ENCODE measurements around the gene CUEDC2. TPM values are rescaled to one million over a fixed set of nuclear protein-coding genes. Genes with fewer than 3 reads are reported as not detected.
"Not testable (repeated sequence)": the region's sequence is repeated elsewhere in the genome, so short reads cannot be mapped to it uniquely, and the experiment has no call there.

Gene CUEDC2
- total RNA-seq, 1 donor from 2014 or later: 94.6 TPM

DNA sequence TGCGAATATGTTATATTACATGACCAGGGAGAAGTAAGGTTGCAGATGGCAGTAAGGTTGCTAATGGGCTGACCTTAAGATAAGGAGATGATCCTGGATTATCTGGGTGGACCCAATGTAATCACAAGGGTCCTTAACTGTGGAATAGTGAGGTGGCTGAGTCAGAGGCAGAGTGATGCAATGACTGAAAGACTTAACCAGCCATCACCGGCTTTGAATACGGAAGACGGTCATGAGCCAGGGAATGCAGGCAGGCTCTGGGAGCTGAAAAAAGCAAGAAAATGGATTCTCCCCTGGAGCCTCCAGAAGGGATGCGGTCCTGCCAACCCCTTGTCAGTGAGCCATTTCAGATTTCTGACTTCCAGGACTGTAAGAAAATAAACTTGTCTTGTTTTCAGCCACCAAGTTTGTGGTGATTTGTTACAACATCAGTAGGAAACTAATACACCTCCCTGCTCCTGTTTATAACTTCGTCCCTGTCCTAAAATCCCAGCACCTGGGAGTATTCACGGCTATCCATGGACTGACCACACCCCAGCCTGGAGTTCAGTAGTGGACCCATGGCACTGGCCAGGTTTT is 23.6 kb upstream of the CUEDC2 start:
- DNase-seq (ENCODE audit: extremely low read depth, low read depth, low spot score): no peak

DNA sequence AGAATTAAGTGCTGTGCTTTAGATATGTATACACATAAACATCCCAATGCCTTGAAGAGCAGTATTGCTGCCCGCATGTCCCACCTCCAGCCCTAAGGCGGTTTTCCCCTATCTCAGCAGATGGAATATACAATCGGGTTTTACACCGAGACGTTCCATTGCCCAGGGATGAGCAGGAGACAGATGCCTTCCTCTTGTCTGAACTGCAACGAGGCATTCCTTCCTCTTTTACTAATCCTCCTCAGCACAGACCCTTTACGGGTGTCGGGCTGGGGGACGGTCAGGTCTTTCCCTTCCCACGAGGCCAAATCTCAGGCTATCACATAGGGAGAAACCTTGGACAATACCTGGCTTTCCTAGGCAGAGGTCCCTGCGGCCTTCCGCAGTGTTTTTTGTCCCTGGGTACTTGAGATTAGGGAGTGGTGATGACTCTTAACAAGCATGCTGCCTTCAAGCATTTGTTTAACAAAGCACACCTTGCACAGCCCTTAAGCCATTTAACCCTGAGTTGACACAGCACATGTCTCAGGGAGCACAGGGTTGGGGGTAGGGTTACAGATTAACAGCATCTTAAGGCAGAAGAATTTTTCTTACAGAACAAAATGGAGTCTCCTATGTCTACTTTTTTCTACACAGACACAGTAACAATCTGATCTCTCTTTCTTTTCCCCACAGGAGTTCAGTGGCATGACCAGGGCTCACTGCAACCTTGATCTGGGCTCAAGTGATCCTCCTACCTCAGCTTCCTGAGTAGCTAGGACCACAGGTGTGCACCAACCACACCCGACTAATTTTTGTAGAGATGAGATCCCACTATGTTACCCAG is 22.5 kb upstream of the CUEDC2 start:
- DNase-seq (ENCODE audit: extremely low read depth, low read depth, low spot score): not testable (repeated sequence)

DNA sequence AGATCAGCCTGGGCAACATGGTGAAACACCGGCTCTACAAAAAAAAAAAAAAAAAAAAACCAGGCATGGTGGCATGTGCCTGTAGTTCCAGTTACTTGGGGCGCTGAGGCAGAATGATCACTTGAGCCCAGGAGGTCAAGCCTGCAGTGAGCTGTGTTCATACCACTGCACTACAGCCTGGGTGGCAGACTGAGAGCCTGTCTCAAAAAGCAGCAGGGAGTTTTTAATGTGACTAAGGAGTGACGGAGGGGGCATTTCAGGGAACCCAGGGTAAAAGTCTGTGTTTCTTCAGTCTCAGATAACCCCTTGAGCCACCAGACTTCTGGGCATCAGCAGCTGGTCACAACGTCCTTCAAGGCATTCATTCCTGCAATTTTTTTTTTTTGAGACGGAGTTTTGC is 21.1 kb upstream of the CUEDC2 start:
- DNase-seq (ENCODE audit: extremely low read depth, low read depth, low spot score): no peak

DNA sequence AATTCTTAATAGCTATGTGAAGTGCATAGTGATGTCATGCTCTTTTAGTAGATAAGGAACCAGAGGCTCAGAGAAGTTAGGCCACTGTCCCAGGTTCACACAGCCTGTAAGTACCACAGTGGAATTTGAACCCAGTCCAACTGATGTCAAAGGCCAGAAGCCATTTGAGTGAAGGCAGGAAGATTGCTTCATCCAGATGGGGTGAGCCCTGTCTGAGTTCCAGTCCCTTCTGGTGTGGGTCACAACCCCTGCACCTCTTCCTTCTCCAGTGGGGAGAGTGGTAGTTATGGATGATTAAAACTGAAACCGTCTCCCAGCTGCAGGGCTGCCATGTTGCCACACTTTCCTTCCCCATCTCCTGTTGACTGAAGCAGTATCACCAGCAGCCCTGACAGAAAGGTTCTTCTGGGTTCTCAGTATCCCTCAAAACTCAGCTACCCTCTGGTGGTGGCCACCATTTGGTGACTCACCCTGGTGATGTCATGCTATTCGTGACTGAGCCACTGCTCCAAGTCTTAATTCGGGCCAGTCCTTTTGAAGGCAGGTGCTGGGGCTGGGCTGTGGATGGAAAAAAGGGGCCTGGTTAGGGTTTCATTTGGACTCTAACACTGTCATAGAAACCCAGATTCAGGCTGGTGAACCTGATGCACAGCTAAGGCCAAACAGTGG is 20.4 kb upstream of the CUEDC2 start:
- no peak for DNase-seq (ENCODE audit: extremely low read depth, low read depth, low spot score)

DNA sequence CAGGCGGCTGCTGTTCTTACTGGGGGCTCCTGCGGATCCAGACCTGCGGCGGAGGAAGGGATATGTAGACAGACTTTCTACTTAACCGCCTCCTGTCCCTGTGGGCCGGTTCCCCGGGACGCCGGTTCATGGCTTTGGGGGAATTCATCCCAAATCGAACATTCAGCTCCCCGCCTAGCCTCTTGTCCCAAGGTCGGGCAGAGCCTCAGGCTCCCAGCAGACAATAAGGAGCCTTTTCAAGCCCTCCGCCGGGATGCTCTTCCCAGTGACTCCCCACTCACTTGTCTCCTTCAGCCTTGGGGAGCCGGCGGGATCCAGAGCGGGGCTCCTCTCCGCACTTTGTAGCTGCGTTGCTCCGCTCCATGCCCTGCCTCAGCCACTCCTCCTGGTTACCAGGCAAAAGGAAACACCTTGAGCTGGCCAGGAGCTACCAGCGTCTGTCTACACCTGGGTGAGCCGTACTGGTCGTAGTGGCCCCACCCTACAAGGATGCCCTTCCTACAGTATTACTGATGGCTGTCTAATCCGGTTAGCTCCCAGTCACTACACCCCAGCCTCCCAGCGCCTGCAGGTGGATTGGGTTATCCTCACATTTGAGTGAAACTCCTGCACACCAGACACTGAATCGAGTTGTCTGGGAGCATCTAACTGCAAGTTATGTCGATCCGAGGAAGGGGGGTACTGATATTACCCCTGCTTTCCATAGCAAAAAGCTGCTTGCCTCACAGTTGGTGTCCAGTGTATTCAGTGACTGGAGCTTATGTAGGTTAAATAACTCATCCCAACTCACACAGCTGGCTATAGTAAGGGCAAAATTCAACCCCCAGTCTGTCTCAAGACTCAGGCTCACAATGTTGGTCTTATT is 19.0 kb upstream of the CUEDC2 start, which contains the start of gene C10orf95:
Gene C10orf95, minus strand, starts transcription at position 439 of the 865 bp plus-strand sequence. CDS start 450 bp downstream, outside the sequence.
- DNase-seq (ENCODE audit: extremely low read depth, low read depth, low spot score): no peak

DNA sequence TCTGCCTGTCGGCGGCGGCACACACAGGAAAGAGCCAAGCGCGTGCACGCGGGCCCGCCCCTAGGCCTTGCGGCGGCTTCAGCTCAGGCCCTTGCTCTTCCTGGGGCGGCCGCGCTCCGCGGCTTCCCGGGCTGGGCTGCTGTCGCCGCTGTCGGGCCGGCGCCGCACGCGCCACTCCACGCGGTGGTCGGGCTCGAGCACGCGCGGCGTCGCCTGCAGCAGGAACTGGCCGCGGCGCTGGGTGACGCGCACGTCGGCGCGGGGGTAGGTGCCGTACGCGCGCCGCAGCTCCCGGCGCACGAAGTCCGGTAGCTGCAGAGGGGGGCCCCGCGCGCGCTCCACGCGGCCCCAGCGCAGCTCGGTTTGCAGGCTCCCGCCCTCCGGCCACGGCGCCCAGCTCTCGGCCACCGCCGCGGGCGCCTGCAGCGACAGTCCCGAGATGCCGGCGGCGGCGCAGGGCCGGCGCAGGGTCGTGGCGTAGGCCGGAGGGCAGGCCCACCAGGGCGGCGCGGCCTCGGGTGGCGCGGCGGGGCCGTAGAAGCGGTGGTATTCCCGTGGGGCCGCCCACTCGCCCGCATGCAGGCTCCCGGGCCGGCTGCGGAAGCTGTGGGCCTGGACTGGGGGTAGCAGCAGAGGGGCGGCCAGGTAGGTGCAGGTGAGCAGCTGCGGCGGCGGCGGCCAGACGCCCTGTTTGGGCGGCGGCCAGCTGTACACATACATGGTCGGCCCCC is 18.2 kb upstream of the CUEDC2 start:
- DNase-seq (ENCODE audit: extremely low read depth, low read depth, low spot score): no peak

DNA sequence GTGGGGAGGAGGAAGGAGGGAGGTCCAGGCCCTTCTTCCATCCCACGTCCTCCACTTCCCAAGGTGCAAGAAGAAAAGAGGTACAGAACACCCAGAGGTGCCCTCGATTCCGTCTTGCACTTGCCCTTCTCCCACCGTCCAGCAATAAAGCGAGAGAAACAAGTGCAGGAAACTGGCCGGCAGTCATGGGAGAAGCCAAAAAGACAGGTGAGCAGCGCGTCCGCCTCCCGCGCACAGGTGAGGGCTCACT is 17.7 kb upstream of the CUEDC2 start:
- no peak for DNase-seq (ENCODE audit: extremely low read depth, low read depth, low spot score)

DNA sequence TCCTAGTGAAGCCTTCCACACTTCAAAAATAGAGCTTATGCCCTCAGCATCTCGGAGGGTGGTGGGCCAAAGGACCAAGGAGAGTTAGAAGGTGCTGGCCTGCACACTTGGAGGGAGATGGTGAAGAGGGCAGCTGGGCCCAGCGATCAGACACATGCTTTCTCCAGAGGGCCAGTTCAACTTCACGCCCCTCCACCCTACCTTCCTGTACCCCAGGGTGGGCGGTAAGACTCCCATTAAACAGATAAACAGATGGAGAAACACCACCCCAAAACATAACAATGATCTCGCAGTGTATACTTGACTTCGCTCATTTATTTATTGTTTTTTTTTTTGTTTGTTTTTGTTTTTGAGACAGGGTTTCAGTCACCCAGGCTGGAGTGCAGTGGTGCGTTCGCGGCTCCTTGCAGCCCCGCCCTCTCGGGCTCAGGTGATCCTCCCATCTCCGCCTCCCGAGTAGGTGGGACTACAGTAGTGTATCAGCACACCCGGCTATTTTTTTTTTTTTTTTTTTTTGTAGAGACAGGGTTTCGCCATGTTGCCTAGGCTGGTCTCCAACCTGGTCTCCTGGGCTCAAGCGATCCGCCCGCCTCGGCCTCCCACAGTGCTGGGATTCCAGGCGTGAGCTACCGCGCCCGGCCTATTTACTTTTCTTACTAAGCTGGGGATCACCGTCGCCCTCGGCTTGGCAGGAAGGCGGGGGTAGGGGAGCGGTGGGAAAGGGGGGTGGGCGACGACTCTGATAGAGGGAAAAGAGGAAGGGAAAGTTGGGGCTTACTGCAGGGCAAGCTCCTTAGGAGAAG is 17.1 kb upstream of the CUEDC2 start:
- no peak for DNase-seq (ENCODE audit: extremely low read depth, low read depth, low spot score)

DNA sequence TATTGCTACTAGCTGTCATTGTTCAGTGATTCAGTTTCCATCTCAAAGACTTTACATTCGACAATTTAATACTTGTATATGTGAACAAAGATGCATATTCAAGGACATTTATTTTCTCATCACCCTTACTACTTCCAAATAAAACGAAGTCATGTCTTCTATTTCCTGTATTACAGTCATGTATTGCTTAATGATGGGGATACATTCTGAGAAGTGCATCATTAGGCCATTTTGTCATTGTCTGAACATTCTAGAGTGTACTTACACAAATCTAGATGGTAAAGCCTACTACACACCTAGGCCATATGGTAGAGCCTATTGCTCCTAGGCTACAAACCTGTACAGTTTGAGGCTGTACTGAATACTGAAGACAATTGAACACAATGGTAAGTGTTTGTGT is 12.5 kb upstream of the CUEDC2 start:
- no peak for DNase-seq (ENCODE audit: extremely low read depth, low read depth, low spot score)

DNA sequence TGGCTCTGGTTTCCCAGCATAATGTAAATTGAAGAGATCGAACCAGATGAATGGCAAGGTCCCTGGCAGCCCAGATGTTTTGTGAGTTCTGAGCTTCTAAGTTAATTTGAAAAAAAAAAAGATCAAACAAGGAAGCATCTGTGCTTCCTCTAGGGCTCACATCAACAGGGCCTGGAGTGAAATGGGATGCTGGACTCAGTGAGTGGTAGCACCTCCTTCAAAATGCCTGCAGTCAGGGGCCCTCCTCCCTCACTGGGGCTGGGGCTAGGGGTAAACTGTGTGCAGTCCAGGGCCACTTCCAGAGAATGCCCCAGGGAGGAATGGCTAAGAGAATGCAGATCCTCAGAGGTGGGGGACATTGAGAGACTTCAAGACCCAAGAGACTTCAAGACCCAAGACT is 6.0 kb upstream of the CUEDC2 start:
- DNase-seq (ENCODE audit: extremely low read depth, low read depth, low spot score): no peak

DNA sequence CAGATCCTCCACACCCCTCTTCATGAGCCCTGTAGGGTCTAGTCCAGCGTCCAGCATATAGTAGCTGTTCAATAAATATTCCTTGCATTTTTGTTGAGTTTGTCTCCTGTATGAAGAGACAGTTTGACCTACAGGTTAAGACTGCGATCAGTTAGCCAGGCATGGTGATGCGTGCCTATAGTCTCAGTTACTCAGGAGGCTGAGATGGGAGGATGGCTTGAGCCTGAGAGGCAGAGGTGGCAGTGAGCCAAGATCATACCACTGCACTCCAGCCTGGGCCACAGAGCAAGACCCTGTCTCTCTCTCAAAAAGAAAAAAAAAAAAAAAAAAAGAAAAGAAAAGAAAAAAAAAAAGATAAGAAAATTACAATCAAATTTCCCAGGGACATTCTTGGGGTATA is 5.1 kb upstream of the CUEDC2 start:
- no peak for DNase-seq (ENCODE audit: extremely low read depth, low read depth, low spot score)

DNA sequence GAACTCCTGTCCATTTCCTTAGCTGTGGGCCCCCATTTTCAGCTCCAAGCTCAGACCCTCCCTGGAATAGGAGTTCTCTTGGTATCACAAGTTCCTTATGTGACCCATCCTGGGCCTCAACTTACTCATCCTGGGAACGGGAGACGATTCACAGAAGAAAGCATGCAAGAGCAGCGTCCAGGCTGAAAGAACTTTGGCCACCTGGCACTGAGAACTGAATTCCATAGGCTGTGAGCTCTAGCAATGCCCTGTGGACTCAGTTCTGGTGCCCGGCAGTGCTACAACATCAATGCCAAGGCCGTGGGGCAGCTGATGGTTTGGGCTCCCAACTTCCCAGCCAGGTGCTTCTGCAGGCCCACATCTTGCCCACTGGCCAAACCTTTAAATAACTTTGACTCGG is 3.9 kb upstream of the CUEDC2 start:
- no peak for DNase-seq (ENCODE audit: extremely low read depth, low read depth, low spot score)

DNA sequence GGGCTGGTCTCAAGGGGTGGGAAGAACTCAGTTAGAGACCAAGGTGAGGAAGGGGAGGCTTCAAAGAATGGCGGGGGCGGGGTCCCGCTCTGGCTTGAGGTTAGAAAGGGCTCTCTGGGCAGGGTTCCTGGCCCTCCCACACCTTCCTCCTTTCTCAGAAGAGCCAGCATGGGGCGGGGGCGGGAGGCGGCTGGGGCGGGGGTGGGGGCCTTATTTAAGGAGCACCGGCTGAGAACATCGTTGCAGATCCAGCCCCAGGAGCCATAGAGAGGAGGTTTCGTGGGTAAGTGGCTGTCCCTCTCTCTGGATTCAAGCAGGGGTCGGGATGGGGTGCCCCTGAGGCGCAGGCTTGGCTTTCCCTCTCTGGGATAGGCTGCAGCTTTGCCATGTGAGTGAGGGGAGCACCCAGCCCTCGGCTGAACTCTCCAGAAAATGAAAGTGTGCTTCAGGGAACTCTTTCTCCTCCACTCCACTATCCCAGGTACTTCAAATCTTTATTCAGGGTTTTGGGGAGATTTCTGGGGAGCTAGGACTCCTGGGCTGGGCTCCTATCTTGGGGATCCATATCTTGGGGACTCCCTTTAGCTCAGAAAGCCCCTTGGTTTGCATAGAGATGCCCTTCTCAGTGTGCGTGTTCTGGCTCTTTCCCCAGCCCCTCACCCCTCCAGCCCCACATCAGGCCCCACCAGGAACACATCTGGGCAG is 3.3 kb upstream of the CUEDC2 start:
- DNase-seq (ENCODE audit: extremely low read depth, low read depth, low spot score): no peak

DNA sequence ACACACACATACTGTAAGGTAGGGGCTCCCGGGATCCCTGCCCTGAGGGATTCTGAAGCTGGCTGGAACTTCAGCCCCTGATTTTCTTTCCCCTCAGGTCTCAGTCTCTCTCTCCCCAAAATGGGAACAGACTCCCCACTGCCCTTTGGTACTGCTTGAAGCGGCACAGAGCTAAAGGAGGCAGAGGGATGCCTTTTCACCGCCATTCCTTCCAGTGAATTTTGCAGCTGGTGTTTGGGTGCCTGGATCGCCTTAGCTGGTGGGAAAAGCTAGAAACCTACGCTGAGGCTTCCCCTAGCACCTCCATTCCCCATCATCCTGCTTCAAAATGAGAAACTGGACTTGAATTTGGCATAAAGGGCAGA is 2.7 kb upstream of the CUEDC2 start:
- no peak for DNase-seq (ENCODE audit: extremely low read depth, low read depth, low spot score)

DNA sequence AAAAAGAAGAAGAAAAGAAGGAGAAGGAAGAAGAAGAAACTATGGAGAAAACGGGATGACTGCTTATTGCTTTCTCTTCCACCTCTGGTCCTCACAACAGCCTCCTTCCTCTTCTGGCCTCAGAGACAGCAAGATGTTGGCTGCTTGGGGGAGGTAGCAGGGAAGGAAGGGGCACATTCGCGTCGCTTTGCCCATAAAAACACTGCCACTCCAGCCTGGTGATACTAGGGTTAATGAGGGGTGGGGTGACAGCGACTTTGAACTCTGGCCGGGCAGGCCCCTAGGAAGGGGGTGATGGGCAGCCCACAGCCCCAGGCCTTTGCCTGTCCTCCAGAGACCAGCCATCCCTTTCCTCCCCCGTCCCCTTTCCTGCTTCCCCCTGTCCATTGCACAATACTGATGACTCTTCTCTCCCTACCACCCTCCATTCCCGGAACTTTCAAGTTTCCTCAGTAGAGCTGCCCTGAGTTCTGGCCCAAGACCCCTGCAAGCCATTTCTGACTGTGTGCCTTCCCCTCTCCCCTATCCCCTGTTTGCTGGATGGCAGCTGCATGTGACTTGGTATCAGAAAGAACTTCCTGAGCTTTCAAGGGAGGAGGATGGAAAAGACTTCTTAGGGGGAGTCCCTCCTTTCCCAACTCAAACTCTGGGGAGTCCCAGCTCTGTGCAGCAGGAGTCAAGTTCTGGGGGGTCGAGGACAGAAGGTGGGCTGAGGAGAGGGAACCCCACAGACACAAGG is 2.2 kb upstream of the CUEDC2 start:
- DNase-seq (ENCODE audit: extremely low read depth, low read depth, low spot score): no peak

DNA sequence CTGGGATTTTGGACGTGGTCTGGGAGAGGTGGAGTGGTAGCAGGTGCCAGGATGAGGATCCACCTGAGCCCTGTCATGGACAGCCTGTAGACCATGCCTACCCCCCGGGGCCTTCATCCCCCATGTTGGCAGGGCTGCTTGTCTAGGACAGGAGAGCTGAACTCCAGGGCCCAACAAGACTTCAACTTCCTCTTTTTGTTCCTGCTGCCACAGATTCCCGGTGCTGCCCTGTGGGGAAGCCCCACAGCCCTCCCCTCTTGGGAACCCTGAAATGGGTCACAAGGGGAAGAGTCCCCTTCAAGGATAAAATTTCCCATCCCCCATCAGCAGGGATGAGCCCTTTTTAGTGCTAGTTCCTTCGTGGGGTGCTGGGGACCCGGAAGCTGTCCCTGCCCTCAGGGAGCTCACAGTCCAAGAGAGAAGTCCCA is 1.3 kb upstream of the CUEDC2 start:
- DNase-seq (ENCODE audit: extremely low read depth, low read depth, low spot score): no peak

DNA sequence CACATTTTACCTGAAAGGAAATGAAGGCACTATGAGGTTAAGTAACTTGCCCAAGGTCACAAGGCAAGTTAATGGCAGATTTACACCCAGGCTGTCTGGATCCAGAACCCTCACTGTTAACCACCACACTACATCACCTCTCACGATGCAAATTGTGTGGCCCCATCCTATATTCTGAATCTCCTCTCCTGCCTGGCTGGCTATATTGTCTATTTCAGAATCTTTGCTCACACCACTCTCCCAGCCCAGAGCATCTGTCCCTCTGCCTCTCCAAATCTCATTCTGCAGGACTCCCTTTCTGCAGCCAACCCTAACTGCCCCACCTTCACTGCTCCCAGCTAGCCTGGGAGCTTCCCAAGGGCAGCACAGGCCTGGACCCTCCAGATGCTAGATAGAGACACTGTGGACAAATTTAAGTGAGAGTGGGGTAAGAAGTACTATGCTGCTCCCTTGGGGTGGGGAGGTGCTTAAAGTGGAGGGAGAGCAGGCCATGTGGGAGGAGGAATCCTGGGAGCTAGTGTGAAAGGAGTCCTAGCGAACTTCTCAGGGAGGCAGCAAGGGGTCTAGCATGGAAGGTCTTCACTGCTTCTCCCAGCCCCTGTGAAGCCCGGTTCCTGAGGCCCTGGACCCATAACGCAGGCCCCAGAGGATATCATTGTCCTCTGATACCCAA is 786 bp downstream of the CUEDC2 start:
- no peak for DNase-seq (ENCODE audit: extremely low read depth, low read depth, low spot score)

DNA sequence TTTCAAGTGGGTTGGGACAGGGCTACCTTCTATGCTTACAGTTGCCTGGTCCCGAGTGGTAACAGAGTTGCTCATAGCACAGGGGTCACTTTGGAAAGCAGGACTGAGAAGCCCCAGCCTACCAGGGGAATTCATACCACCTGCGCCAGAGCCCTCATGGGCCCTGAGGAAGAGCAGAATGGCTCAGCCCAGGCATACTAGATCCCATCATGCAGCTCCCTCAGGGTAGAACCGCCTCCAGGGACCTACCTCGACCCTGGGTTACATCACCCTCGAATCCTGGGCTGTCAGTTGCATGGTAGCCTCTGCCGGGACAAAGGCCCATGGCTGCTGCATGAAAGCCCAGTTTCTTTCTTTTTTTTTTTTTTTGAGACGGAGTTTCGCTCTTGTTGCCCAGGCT is 2.9 kb downstream of the CUEDC2 start:
- DNase-seq (ENCODE audit: extremely low read depth, low read depth, low spot score): no peak

Measured in glomerular endothelial cell (primary cell).